HG02970 (cell line): Measurements from ENCODE around the gene DNAH10.
"Not testable (repeated sequence)": the region's sequence is repeated elsewhere in the genome, so short reads cannot be mapped to it uniquely, and the experiment has no call there.

Experiments used
- ATAC-seq: cut with Tn5 transposase; IDR thresholded peaks from one replicate; pipeline ENCODE4 v1.9.1; 2021; ENCODE audit warnings: mild to moderate bottlenecking, moderate library complexity, moderate number of reproducible peaks; ENCODE audit not compliant: unreplicated experiment, low FRiP score

DNAH10 gene

DNA sequence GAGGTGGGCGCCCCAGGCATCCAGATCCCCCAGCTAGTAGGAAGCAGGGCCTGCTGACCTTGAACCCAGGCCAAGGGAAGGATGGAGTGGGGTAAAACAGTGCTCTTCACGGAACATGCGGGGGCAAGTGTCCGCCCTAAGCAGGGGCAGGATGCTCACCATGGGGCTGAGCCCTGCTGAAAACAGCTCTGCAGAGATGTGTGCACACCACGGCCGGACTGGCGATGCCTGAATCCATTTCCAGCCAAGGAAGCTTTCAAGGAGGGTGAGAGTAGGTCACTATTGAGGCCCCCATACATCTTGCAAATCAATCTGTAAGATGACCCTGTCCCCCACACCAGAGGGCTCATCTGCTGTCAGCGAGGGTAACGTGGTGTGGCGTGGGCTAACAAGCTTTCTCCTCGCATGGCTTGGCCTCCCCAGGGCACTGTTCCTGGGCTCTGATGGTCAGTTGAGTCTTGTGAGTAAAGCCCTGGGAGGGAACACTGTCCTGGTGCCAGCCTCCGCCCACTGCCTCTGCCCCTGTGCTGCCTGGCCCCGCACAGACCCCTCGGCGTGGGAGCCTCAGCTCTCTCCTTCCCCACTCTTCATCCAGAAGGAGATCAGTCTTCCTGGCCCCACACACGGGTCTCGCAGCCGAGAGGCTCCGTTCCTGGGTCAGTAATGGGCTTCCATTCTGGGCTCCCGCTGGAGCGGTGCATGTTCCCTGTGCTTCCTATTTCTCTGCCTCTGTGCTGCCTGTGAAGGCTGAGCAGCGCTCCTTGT is 141.4 kb downstream of the DNAH10 start:
- no peak for ATAC-seq

DNA sequence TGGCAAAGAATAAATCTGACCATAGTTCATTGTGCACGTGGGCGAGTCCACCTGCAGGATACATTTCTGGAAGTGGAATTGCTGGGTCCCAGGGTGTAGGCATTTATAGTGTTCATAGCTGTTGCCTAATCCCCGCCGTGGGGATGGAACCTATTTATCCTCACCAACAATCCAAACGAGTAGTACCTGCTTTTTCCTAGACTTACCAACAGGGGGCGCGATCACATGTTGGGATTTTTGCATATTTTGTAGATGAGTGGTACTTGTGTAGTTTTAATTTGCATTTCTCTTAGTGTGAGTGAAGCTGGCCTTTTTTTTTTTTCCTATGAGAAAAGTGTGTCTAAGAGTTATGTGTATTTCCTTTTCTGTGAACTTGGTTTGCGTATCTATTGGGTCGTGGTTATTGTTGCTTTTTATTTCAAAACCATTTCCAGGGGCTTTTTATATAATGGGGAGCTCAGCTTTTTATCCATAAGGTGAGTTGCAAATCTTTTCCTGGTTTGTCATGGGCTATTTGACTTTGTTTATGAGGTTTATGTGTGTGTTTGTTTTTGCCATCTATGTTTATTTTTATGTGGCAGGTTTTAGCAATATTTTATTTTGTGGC is 143.3 kb downstream of the DNAH10 start:
- no peak for ATAC-seq

- no peak for ATAC-seq
These were observed 144.8 kb downstream of the DNAH10 start for GRCh38 chr12:123906711-123907420.

- no peak for ATAC-seq
These were observed 145.8 kb downstream of the DNAH10 start for GRCh38 chr12:123907726-123908476.

DNA sequence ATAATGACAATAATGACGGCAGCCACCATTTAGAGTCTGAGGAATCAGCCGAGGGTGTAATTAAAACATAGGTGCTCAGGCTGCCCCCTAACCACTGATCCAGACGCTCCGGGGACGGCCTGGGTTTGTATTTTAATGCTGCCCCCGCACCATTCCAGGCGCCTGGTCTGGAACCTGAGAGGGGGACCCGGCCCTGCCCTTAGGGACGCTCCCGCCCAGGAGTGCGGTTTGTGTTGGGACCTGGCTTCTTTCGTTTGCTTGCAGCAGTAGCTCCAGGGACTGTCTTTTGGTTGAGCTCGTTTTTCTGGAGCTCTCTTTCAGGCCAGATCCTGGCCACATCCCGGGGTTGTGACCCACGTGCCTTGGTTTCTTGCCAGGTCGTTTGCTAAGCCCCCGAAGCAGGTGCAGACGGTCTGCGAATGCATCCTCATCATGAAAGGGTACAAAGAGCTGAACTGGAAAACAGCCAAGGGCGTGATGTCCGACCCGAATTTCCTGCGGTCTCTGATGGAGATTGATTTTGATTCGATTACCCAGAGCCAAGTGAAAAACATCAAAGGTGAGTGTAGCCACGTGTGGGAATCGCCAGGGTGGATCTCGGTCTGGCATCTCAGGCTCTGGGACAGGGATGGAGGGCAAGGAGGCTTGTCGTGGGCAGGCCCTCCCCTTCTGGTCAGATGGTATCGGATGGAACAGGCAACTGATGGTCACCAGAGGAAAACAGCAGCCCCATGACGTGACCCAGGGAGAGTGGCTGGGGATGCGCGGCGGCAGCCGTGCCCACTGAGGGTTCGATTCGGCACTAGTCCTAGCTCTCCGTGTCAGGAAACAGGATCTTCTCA is 147.0 kb downstream of the DNAH10 start:
- ATAC-seq = no peak

- ATAC-seq = no peak
These were observed 148.0 kb downstream of the DNAH10 start for GRCh38 chr12:123910057-123910456.

DNA sequence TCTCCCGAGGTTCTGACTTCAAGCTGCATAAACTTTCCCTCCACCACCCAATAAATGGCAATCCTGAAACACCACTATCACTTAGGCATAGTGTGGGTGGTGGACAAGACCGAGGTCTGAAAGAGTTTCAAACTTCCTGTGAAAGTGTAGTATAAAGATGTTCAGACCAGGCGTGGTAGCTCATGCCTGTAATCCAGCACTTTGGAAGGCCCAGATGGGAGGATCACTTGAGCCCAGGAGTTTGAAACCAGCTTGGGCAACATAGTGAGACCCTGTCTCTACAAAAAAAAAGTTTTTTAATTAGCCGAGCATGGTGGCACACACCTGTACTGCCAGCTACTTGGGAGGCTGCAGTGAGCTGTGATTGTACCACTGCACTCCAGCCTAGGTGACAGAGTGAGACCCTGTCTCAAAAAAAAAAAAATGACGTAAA is 148.7 kb downstream of the DNAH10 start:
- no peak for ATAC-seq

- not testable (repeated sequence) for ATAC-seq
These were observed 149.7 kb downstream of the DNAH10 start for GRCh38 chr12:123911672-123912409.

GRCh38 chr12:123912415-123913380 is 150.6 kb downstream of the DNAH10 start:
- no peak for ATAC-seq

DNA sequence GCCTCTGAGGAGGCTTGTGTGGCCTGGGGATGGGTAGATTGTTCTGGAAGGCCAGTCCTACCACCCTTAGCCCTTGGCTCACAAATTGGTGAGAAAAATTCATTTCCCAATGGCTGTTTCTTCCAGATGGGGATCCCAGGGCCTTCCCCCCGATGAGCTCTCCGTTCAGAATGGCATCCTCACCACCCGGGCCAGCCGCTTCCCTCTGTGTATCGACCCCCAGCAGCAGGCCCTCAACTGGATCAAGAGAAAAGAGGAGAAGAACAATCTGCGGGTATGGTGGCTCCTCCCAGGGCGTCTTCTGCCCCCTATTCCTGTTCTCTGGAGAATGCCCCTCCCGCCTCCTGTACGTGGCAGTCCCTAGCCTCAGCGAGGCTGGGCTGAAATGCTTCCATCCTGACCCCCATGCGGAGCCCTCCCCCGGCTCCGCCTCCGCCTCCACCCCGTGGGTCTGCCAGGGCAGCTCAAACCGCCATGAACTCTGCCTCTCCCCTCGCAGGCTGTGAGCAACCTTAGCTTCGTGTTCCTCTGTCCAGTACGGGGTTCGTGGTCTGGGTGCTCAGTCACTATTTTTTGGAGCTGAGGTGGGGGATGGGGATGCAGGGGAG is 152.7 kb downstream of the DNAH10 start:
- no peak for ATAC-seq

DNA sequence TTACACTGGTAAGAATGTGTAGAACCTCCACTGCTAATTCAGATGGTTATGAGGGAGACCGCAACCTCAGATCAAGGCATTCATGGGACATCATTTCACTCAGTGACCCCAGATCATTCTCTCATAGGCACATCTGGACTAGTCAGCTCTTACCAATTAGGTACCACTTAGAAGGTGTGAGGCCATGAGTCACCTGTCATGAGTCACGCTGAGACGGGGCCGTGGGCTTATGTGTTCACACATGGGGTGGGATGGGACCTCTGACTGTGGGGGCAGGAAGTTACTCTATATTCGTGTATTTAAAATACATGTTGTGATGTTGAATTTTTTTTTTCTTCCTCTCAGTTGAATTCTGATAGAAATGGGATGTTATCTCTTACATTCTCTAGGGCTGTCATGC is 154.6 kb downstream of the DNAH10 start:
- no peak for ATAC-seq

DNA sequence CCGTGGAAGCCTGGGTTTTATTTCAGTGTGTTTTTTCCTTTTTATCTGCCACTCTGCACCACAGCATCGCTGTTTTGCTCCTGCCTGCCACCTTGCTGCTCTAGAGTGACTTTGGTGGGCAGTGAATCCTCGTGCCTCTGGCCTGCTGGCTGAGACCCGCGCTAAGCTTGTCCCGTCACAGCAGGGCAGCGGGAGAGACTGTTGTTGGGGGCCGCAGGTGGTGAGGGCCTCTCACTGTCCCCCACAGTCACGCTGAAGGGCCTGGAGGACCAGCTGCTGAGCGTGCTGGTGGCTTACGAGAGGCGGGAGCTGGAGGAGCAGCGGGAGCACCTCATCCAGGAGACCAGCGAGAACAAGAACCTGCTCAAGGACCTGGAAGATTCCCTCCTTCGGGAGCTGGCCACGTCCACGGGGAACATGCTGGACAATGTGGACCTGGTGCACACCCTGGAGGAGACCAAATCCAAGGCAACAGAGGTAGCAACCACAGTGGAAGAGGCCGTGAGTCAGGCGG is 155.3 kb downstream of the DNAH10 start:
- no peak for ATAC-seq

DNA sequence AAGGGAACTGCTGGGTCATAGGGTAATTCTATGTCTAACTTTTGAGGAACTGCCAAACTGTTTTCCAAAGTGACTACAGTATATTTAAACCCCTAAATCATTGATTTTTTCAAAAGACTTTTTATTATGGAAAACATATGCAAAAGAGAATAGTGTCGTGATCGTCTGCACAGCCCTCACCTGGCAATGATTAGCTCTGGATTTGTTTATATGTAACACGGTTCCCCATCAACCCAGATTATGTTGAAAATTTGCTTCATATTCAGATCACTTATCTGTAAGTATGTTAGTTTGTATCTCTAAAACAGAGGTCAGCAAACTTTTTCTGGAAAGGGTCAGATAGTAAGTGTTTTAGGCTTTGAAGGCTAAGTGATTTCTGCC is 157.9 kb downstream of the DNAH10 start:
- no peak for ATAC-seq

DNA sequence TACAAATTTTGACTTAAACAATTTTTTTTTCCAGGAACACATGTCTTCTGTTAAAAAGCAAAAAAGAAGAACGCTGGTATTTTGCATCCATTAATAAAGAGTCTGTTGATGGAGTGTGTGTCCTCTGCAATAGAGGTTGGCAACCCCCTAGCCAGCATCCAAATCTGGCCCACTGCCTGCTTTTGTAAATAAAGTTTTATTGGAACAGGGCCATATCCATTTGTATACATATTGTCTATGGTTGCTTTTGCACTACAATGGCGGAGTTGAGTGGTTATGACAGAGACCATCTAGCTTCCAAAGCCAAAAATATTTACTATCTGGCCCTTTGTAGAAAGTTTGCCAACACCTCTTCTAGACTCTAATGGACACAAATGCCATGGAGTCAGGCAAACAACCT is 160.9 kb downstream of the DNAH10 start:
- no peak for ATAC-seq

- ATAC-seq = no peak
These were observed 161.8 kb downstream of the DNAH10 start for GRCh38 chr12:123923927-123924326.

GRCh38 chr12:123924539-123924938 is 162.4 kb downstream of the DNAH10 start:
- no peak for ATAC-seq

GRCh38 chr12:123928274-123928865 is 166.3 kb downstream of the DNAH10 start:
- no peak for ATAC-seq
